Keratinocyte (primary cell): ENCODE measurements around the gene ACTR3C.
"Not testable (repeated sequence)": the region's sequence is repeated elsewhere in the genome, so short reads cannot be mapped to it uniquely, and the experiment has no call there.

Experiments
- CTCF ChIP-seq, 3 experiments: IDR thresholded peaks in 1 of 3; conservative IDR thresholded peaks in 1 of 3; optimal IDR thresholded peaks in 1 of 3; 2 replicates in 2 of 3; 3 replicates in 1 of 3; pipeline versions ENCODE3 to v1.5.1; 2011; ENCODE audit warnings: low read length in 3 of 3, mild to moderate bottlenecking in 3 of 3, moderate library complexity in 2 of 3, control low read depth in 1 of 3, inconsistent platforms in 1 of 3; ENCODE audit not compliant: insufficient read depth in 2 of 3; ENCODE audit errors: extremely low read depth in 1 of 3
- EZH2 ChIP-seq: IDR thresholded peaks from one replicate; pipeline ENCODE4 v1.6.1; 2012; ENCODE audit warnings: inconsistent platforms, mild to moderate bottlenecking, low read length, moderate library complexity

DNA sequence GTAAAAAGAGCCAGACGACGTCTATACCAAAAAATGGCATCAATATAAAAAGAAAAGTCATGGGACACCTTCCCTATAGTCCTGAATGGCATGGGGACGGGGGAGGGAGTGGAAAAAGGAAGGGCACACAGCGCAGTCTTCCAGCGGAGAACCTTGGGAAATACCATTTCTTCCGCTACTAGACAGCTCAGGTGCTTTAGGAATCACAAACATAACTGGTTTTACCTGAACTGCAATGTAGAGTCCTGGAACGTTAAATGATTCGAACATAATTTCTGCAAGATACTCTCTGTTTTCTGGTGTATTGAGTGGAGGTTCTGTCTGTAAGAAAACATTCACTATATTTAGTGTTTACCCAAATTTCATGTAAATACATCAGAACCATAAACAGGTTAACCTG, 28.3 kb downstream of the ACTR3C start:
- TF ChIP-seq CTCF (optimal IDR thresholded peaks at IDR 0.05 in 1 of 3, IDR thresholded peaks at IDR 0.05 in 1 of 3, conservative IDR thresholded peaks at IDR 0.05 in 1 of 3; ENCODE audit: extremely low read depth in 1 of 3, insufficient read depth in 2 of 3, low read length in 3 of 3); EZH2: not testable (repeated sequence)
